K562 (cell line): ENCODE results near the gene CRLF3. TPM values are rescaled to one million over a fixed set of nuclear protein-coding genes. Genes with fewer than 3 reads are reported as not detected.
A peak's percentile ranks its signal among the peaks of the same experiment; 100 is the strongest.

ENCODE experiments used
- ATAC-seq: fragments of 200-7000 bp; cut with Tn5 transposase; 3 replicates; pipeline ENCODE4 v1.9.1; 2020; ENCODE audit warnings: moderate library complexity
- BruUV-seq: library from RNA; stranded (reverse); fragments of 400-500 nt; replicated peaks from 2 replicates; lab custom pipeline; 2021; lab: Mats Ljungman, UMichigan
- CTCF ChIA-PET: fragments of 300-600 bp; formaldehyde crosslinking; extraction: SDS; loops from one replicate; lab custom pipeline; 2021; ENCODE audit warnings: low intra/inter-chr PET ratio; lab: Yijun Ruan, JAX
- POLR2A ChIA-PET: fragments of 300-600, 350-650 bp; sonication (Branson Sonifier 250); formaldehyde crosslinking; extraction: SDS; loops from one replicate; lab custom pipeline; 2021; ENCODE audit warnings: antibody characterized with exemption, inconsistent platforms; lab: Yijun Ruan, JAX
- DNase-seq, 4 experiments: peaks; one replicate each; pipeline versions ENCODE4 v3.0.0 to v3.0.0-alpha.2; 2011 to 2018; ENCODE audit warnings: low spot score in 3 of 4, mixed read lengths in 3 of 4; ENCODE audit errors: extremely low read depth in 1 of 4
- FAIRE-seq: peaks from 2 replicates; lab custom pipeline; 2011; peaks lifted over from hg19 to GRCh38; lab: Jason Lieb, UNC
- H2AFZ ChIP-seq: 2 replicates; pipeline ENCODE4 v1.6.0; 2011; ENCODE audit warnings: low read depth, low read length, control low read depth, inconsistent platforms
- H3K27ac ChIP-seq: fragments of 200-600 bp; 3 replicates; pipeline ENCODE4 v1.8.0; 2011; ENCODE audit warnings: low read depth, mild to moderate bottlenecking, control low read depth, inconsistent platforms, low read length, moderate library complexity, mixed read lengths; ENCODE audit errors: extremely low read depth
- H3K27me3 ChIP-seq, 2 experiments: fragments of 300-600 bp in 1 of 2; 2 replicates in 1 of 2; 3 replicates in 1 of 2; pipeline versions ENCODE4 v1.6.0 to v1.8.0; 2011; ENCODE audit warnings: inconsistent platforms in 2 of 2, low read length in 2 of 2, mild to moderate bottlenecking in 1 of 2, mixed read lengths in 1 of 2, moderate library complexity in 1 of 2; ENCODE audit not compliant: control insufficient read depth in 2 of 2, insufficient read depth in 2 of 2
- H3K36me3 ChIP-seq: fragments of 300-600 bp; 3 replicates; pipeline ENCODE4 v1.8.0; 2011; ENCODE audit warnings: mild to moderate bottlenecking, low read length, inconsistent platforms; ENCODE audit not compliant: control insufficient read depth, insufficient read depth
- H3K4me1 ChIP-seq, 2 experiments: fragments of 200-600 bp in 1 of 2; replicated peaks in 1 of 2; 2 replicates in 1 of 2; 3 replicates in 1 of 2; pipeline versions ENCODE4 v1.5.1 to v1.8.0; 2011; ENCODE audit warnings: inconsistent platforms in 2 of 2, low read length in 2 of 2, mild to moderate bottlenecking in 1 of 2, mixed read lengths in 1 of 2, moderate library complexity in 1 of 2; ENCODE audit not compliant: control insufficient read depth in 2 of 2, insufficient read depth in 2 of 2
- H3K4me2 ChIP-seq: 2 replicates; pipeline ENCODE4 v1.6.1; 2011; ENCODE audit warnings: low read length, control low read depth, inconsistent platforms, mixed read lengths; ENCODE audit not compliant: insufficient read depth
- H3K4me3 ChIP-seq: fragments of 200-600 bp; sonication (generic), shearing (Covaris generic); 2 replicates; pipeline ENCODE4 v1.5.1; 2016; ENCODE audit warnings: control low read depth, inconsistent platforms
- H3K79me2 ChIP-seq: fragments of 200-600 bp; 3 replicates; pipeline ENCODE4 v1.8.0; 2011; ENCODE audit warnings: low read length, inconsistent platforms; ENCODE audit not compliant: control insufficient read depth, insufficient read depth
- H3K9ac ChIP-seq, 2 experiments: 2 replicates each; pipeline versions ENCODE4 v1.6.0 to v1.6.1; 2011; ENCODE audit warnings: low read depth in 2 of 2, low read length in 2 of 2, control low read depth in 1 of 2, inconsistent platforms in 1 of 2, mild to moderate bottlenecking in 1 of 2, mixed read lengths in 1 of 2; ENCODE audit not compliant: insufficient read depth in 1 of 2
- H3K9me1 ChIP-seq: one replicate; pipeline ENCODE4 v1.6.0; 2011; ENCODE audit warnings: inconsistent platforms, mild to moderate bottlenecking, low read length, moderate library complexity; ENCODE audit not compliant: control insufficient read depth, insufficient read depth
- H3K9me3 ChIP-seq: replicated peaks from 2 replicates; pipeline ENCODE4 v1.5.1; 2011; ENCODE audit warnings: low read depth, low read length, inconsistent platforms; ENCODE audit not compliant: control insufficient read depth, insufficient read depth
- H4K20me1 ChIP-seq: replicated peaks from 2 replicates; pipeline ENCODE4 v1.6.1; 2011; ENCODE audit warnings: low read length, inconsistent platforms, mixed read lengths; ENCODE audit not compliant: control insufficient read depth, insufficient read depth
- C11orf30 ChIP-seq: fragments of 450-650 bp; IDR thresholded peaks from 2 replicates; pipeline ENCODE4 v1.6.1; 2016; ENCODE audit warnings: low read depth, mild to moderate bottlenecking
- MAFF ChIP-seq: IDR thresholded peaks from 2 replicates; pipeline ENCODE4 v1.6.1; 2012; ENCODE audit warnings: low read length, improper control_type of control experiment
- MAFG ChIP-seq: fragments of 450-650 bp; conservative IDR thresholded peaks from 2 replicates; pipeline ENCODE4 v1.6.1; 2016; ENCODE audit warnings: missing genetic modification characterization, missing compliant biosample characterization
- NFE2 ChIP-seq: IDR thresholded peaks from 2 replicates; pipeline ENCODE4 v1.6.1; 2014; ENCODE audit warnings: antibody characterized with exemption, low read depth
- RHOXF2B ChIP-seq: fragments of 250-450 bp; sonication (Bioruptor Pico); conservative IDR thresholded peaks from 2 replicates; pipeline ENCODE4 v1.5.1; 2021
- TEAD1 ChIP-seq, 2 experiments: fragments of 450-650 bp in 1 of 2; sonication (generic) in 1 of 2; formaldehyde crosslinking; IDR thresholded peaks; 2 replicates each; pipeline versions ENCODE4 v1.4.0 to v1.8.0; 2020 to 2022; ENCODE audit warnings: mild to moderate bottlenecking in 2 of 2, missing genetic modification reagents in 1 of 2
- VEZF1 ChIP-seq: fragments of 200-800 bp; sonication (Bioruptor generic); IDR thresholded peaks from 2 replicates; pipeline ENCODE4 v1.6.1; 2017; ENCODE audit warnings: missing genetic modification characterization, missing compliant biosample characterization
- ZNF316 ChIP-seq: fragments of 450-650 bp; IDR thresholded peaks from 2 replicates; pipeline ENCODE4 v1.6.1; 2016
- WGBS: fragments of 100-300 bp; shearing (Covaris generic); methylation state at CpG from one replicate; pipeline ENCODE4 v1.1.6; 2016; ENCODE audit warnings: low coverage, mixed read lengths; ENCODE audit not compliant: insufficient coverage; ENCODE audit errors: missing lambda C conversion rate; 5-methylcytosine and 5-hydroxymethylcytosine counted together
- in situ Hi-C: fragments of 300-500 bp; cut with MboI; formaldehyde crosslinking; loops from 4 replicates; pipeline ENCODE4 v1.15.0; 2018; ENCODE audit warnings: inconsistent platforms, mixed read lengths
- intact Hi-C: fragments of 100-400 bp; cut with micrococcal nuclease; formaldehyde crosslinking; loops from 2 replicates; pipeline ENCODE4 v1.14.2; 2022
- polyA plus RNA-seq, 8 experiments: library from polyadenylated mRNA; depleted of rRNA in 4 of 8; stranded (reverse) in 5 of 8; unstranded in 3 of 8; fragments of >200 nt; fragmentation: Nextera tagmentation in 2 of 8; fragmentation: Illumina TruSeq in 1 of 8; extraction: Ambion mirVana in 2 of 8; extraction: Trizol in 1 of 8; gene quantifications; 2 replicates each; pipeline versions ENCODE4 v1.2.1 to v1.2.3, GENCODE V29; 2011 to 2014; ENCODE audit warnings: inconsistent platforms in 1 of 8, missing spikeins in 1 of 8
- total RNA-seq, 7 experiments: library from RNA; depleted of rRNA in 6 of 7; stranded (reverse); fragments of >200 nt in 6 of 7; fragmentation: Illumina TruSeq in 2 of 7; extraction: Trizol in 2 of 7; gene quantifications; 2 replicates each; pipeline versions ENCODE4 v1.2.1 to v1.2.3, GENCODE V29; 2011 to 2021; ENCODE audit warnings: low replicate concordance in 1 of 7

The CRLF3 gene
- total and polyA plus RNA-seq, 9 of the 15 experiments (the other 6 are each of a cell fraction or from before 2014, with no cell fraction given) = 13.2 to 55.9 (median 29.8) TPM

- WGBS = 96% methylated on average over 6 of the region's 6 CpGs
- Histone ChIP-seq H3K9me3 (no peaks in the 10 kb centered on the region), H3K4me3 (no peak overlapping the region), H3K79me2 (no peaks in the 10 kb centered on the region), H3K27ac (no peak overlapping the region), H2AFZ (no peak overlapping the region), H3K27me3 (no peaks in the 10 kb centered on the region), H3K9ac (no peak overlapping the region)
- FAIRE-seq = no peak
- ATAC-seq = no peak
- in situ Hi-C loops = no loop called here
- no peak for DNase-seq
- CTCF ChIA-PET = no interaction called here
- TF ChIP-seq MAFF (peak; percentile 25; the same call in 1 of the 2 replicates), TEAD1 (CRISPR knock-in tag; IDR thresholded peaks at IDR 0.05) (no peak), VEZF1 (CRISPR knock-in tag) (no peak), RHOXF2B (no peak), MAFG (tag) (0 out of 2 replicates have a peak, but pooled peaks have one; percentile 8), C11orf30 (peak; percentile 25; the same call in 1 of the 2 replicates), ZNF316 (peak; percentile 70), NFE2 (no peak)
- TF ChIP-seq, all 486 proteins: peak for 4
- POLR2A ChIA-PET = no interaction called here
- Histone ChIP-seq H3K4me2 (no peak overlapping the region), H3K9me1 (no peaks in the 10 kb centered on the region), H3K36me3 (peaks cover 79% of the 10 kb centered on the region), H3K4me1 (no peaks in the 10 kb centered on the region), H4K20me1 (no peaks in the 10 kb centered on the region)
- intact Hi-C loops = no loop called here
- BruUV-seq = no TSS peak
Measured at GRCh38 chr17:30869005-30869404, 44.5 kb upstream of the CRLF3 start.
